A172 (cell line): ENCODE data around the gene SLC28A3. TPM values are rescaled to one million over a fixed set of nuclear protein-coding genes. Genes with fewer than 3 reads are reported as not detected.

Experiments used
- DNase-seq: peaks from one replicate; pipeline ENCODE4 v3.0.0-alpha.2; 2015; ENCODE audit warnings: low spot score
- total RNA-seq: library from RNA; depleted of rRNA; stranded (reverse); fragments of >200 nt; shearing (Covaris generic); gene quantifications from 2 replicates; pipeline ENCODE4 v1.2.3, GENCODE V29; 2014

SLC28A3 gene
- total RNA-seq, 1 experiment from 2014 or later, result 1.0 TPM

DNA sequence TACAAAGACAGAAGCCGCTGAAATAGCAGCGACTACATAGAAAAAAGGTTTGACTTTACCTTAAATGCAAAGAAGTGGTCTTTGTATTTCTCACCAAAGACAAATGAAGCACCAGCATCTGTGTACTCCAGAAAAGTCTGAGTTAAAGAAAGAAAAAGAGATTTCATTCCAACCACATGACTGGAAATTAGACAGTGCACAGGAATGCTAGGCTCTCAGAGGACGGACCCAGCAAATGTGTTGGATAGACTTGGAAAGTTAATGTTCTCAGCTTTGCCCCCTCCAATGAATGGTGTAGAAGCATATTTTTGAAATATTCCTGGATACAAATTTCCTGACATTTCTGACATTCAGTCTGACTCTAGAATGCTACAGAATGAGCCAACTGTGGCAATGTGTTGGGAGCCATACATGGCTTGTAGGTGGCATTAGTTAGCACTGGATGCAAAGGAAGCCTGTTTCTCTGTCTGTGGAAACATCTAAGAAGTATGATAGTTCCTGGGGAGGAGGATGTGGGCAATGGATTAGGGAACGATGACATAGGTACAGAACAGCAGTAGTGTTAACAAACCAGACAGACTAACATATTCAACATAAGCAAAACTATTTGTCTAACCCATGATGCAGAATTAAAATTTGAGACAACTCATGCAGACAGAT is 43.3 kb downstream of the SLC28A3 start:
- peak; percentile 49 for DNase-seq

DNA sequence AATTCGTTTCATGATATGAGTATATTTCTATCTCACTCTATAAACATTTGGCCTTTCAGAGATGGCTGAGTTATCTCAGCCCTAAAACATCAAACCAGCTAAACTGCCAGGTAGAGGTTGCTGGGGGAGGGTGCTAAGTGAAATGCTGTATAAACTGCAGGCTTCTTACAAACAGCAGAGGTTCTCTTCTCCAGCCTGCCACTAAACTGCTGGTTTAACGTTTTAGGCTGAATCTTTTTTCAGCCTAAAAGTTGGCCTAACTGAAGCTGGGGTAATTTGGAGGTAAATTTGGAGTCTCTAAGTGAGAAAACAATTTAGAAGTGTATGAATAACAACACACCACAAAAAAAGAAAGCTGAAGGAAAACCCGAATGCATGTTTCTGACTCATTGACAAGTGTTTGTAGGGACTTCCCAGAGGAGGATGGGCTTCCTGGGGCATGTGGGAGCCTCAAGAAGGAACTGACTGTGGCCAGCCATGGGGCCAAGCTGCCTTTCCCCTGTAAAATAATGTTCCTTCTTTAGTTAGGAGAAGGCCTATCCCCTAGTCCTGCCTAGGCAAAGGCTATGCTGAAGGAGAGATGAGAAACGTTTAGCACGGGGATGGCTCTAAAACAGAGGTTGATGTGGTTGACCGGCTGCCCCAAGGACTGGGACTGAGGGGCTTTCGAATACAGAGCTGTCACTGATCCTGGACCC is 44.3 kb downstream of the SLC28A3 start:
- DNase-seq, result peak; percentile 81

DNA sequence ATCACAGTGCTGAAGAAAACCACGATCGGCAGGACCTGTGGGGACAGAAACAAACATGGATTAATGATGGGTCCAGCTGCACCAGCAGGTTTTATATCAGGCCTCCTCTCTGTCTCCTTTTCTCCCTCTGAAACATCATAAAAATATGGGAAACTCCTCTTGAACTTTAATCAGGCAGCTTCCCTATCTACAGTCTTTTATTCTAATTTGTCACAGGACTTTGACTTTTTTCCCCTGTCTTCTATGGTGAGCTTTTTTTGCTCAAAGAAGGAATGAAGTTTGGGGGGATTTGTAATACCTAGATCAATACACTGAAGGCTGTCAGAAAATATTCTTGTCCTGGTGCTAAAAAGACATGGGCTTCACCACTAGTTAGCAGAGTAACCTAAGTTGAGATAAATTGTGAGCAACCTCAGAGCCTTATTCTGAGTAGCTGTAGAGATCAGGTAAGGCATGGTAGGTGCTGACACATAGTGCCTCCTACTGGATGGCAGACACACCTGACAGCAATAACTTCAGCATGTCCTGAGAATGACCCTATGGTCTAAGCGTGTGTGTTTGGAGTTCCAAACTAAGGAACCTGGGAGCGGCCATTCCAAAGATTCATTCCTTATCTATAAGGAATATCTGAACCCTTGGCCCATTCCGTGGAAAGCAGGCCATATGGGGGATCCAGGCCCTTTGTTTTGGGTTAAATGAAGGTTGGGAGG is 46.2 kb downstream of the SLC28A3 start:
- no peak for DNase-seq

DNA sequence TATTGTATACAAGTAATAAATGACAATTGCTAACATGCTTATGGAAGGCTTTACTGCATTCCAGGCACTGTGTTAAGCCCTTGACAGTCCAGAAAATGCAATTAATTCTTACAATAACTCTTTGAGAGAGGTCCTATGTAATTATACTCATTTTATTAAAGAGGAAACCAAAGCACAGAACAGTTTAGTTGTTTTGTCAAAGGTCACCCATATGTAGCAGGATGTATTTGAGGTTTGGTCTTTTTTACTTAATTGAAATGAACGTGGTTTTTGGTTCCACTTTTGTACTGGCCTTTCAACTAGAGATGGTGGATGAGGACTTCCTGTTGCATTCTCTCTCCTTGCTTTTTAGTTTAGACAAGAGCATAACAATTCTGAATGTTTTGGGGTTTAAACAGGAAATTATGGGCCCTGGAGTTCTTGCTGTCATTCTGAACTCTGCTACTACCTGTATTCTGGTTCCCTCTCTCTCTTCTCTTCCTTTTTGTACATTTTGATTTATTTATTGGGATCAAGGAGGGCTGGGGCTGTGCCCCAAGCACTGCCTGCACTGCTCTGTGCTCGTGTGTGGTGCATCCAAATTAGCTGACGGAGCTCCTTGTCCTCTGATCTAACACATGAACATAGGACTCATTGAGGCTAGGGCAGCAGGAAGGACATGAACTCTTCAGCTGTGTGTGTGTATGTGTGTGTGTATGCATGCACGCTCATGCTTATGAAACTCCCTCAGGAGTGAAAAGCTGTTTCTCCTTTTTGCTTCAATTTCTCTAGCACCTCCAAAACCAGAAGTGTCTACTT is 47.4 kb downstream of the SLC28A3 start:
- DNase-seq, result no peak

DNA sequence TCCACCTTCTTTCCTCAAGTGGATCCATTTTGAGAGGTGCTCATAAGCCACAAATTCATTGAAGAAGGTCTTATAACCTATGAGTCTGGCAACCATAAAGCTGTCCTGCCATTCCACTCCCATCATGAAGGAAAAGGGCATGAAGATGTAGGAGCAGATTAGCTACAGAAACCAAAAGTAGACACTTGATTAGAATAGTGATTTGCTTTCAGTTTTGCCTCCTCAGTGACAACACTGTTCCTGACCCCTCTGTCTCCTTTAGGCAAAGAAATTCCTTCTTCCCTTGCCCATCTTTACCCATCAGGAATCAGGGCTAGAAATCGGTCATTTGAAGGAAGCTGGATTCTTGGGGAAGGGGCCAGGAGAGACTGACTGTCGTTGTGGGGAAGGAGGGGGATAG is 55.2 kb downstream of the SLC28A3 start:
- no peak for DNase-seq

DNA sequence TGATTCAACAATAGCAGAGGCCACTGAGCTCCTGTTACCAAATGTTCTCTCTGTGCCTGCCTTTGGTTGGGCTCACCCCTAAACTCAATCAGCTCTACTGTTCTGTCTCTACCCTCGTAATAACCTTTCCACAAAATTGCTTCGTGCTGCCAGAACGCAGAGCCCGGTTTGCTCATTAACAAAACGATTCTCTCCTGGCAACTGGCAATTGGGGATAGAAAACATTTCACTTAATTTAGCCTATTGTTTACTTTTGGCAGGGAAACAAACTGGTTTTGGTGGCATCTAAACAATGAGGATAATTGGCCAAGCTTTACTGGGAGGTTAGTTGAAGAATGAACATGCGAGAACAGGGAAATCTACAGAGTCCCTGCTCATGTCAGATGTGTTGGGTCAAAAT is 56.6 kb downstream of the SLC28A3 start:
- DNase-seq, result no peak

DNA sequence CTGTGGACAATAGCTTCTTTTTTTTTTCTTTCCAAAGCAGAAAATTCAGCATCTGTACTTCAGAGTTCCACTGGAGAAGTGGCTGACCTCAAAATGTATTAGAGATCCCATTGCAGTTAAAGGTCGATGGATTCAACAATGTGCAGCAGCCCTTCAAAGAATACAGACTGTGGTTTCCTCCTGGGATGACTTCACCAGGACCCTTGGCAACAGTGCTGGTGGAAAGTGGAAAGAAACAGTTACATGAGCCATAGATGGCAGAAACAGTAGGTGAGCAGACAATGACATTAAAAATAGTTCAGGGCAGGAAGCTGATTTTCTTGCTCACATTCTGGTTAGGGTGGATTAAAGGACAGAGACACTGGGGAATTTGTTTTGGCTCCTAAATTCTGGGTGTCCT is 62.4 kb downstream of the SLC28A3 start:
- DNase-seq, result peak; percentile 27

DNA sequence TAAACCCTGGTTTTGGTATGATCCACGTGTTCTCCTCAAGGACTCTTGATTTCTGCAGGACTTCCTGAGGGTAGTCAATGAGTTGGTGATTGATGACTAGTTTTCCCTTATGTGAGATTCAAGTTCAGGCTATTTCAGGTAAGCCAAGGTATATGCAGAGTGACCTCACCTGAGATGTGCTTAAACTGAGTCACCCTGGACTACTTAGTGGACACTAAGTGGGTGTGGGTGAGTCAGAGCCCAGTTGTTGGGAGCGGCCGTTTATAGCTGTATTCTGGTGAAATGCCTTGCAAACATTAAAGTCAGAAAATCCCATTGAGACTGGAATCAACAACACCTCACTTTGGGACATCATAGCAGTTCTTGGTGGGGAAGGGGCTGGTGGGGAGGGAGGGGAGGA is 62.9 kb downstream of the SLC28A3 start:
- peak; percentile 42 for DNase-seq

DNA sequence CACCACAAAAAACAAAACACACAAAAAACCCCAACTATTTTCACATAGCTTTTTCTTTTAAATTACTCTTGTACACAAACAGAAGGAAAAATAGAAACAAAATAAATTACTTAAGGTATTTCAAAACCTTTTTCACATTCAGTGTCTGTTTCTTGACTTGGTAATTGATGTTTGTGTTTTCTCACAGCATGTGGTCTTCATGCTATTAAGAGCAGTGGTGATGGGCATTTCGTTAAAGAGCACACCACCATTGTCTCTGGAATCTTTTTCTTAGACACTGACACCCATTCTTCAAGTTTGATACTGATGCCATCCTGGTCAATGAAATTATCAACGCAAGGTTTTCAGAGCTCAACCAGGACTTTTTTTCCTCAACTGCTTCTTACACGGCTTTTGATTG is 63.8 kb downstream of the SLC28A3 start:
- no peak for DNase-seq

DNA sequence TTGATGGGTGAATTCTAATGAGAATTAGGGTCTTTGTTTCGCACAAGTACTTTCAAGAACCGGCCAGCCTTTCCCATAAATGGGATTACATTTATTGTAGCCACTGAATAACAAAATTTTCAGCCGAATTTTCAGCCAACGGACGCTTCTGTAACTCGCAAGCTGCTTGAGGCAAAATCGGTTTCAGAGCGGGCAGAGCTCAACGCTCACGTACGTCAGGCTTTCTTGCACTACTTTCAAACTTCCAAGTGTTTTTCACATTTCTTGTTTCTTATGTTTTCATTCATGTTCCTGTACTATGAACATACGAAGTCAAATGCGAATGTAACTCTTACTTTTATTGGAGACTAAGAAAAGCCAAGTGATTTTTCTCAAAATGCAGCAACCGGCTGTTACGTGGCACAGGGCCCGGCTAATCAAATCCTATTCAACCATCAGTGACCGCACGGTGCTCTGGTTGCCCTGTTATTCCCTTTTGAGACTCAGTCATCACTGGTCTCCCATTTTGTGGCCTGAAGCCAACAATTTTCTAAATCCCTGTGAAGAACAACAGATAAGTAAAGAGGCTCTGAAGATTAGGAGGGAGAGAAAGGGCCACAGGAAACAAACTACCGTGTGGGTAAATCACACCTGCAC is 68.5 kb downstream of the SLC28A3 start:
- no peak for DNase-seq

DNA sequence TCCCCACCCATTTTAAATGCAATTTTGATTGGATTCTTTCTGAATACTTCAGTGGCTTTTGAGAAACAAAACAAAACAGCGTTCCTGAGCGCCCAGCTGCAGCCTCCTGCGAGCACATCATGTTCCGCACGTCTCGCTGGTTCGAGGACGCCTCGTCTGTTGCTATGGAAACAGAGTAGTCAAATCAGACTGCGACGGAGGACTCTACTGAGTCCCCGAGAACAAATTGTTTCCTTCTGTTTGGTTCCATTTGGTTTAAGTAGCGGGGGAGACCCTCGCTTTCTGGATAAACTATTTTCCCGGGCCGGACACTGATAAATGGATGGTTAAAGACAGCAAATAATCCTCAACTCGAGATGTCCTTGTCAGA is 69.0 kb downstream of the SLC28A3 start:
- DNase-seq, result no peak

DNA sequence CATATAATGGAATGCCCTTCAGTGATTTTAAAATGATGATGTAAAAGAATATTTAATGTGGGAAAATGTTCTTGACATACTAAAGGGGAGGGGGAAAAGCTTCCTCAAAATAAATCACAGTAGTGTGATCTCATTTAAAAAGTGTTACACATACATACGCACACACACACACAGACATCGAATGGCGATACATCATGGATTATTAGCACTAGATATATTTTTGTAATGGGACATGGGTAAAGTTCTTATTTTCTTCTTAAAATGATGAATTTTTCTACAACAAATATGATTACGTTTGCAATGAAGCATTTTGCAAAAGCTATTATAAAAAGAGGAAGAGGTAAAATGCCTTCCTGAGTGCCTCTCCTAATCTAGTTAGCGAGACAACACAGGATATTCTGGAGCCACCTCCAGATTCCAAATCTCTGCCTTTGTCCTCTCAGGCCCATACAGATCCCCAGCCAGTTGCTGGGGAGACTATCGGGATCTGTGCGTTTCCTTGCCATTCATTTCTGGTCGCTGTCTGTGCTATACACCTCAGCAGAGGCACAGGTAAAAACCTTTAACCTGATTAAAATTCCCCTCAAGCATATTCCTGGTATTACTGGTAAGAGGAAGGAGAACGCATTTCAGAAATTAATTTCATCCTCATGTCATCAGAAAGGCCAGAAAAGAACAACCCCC is 69.6 kb downstream of the SLC28A3 start:
- no peak for DNase-seq

DNA sequence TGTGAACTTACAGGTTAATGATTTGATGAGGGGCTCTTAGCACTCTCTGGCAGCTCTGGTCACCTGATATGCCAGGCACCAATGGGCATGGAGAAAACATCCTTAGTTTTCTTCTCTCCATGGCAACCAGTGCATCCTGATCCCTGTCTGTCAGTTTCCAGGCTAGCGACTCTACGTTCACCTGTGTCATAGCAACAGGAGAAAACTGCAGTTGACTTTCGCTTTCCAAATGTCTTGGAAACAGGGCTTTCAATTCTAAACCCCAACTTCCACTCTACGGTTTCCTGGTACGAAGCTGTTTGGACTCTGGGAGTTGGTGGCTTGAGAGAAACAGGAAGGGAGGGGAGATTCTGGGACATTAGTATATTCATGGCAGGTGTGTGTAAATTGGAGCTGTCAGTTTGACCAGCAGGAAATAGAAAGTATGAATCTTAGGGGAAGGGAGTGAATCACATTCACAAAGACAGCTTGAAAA is 74.4 kb downstream of the SLC28A3 start:
- DNase-seq, result no peak

DNA sequence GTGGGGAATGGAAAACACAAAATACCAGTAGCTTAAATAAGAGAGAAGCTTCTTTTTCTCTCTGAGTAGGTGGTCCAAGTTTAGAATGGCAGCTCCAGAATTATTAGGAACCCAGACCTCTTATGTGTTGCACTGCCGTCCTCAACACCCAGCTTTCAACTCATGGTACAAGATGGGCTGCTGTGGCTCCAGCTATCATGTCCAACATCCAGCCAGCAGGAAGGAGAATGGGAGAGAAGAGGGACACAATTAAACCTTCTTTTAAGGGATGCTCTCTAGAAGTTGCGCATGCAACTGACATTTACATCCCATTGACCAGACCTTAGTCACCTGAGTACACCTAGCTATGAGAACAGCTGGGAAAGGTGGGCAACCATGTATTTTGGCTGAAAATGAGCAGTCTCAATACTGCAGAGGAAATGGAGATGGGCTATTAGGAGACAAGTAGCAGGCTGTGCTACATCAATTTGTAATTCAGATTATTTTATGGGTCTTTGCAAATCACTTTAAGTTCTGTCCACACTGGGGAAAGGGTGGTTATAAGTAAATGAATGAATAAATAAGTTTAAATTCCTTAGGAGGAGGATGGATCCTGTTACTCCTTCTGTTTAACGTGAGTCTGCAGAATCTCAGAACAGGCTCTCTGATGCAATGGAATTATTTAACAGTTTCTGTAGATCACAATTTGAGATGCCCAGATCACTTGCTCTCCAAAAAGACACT is 76.1 kb downstream of the SLC28A3 start:
- no peak for DNase-seq

DNA sequence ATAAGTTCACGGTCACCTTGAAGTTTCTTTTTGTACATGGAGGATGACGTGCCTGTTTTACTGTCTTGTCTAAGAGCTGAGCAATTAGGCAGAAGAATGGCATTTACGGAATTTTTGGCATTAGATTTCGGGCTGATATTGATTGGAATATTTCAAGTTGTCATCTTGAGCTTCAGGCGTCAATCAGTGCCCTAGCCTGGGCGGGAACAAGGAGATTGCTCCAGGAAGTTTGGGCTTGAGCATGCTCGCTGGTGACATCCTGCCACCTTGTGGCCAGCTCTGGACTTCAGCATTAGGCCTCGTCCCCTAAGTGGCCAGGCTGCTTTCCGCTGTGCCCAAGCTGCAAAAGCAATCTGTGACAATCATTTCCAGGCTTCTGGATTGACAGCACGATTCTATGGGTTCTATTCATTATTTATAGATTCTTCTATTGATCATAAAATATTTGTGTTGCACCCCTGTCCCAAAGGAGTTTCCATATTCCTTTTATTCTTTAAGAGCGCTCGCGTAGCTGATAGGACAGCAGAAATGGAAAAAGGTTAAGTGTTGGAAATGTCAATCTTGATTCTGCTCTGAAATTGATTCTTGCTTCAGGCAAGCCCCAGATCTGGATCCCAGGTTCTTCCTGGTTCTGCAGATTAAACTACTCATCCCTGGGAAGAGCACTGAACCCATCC is 79.3 kb downstream of the SLC28A3 start:
- DNase-seq, result peak; percentile 80

DNA sequence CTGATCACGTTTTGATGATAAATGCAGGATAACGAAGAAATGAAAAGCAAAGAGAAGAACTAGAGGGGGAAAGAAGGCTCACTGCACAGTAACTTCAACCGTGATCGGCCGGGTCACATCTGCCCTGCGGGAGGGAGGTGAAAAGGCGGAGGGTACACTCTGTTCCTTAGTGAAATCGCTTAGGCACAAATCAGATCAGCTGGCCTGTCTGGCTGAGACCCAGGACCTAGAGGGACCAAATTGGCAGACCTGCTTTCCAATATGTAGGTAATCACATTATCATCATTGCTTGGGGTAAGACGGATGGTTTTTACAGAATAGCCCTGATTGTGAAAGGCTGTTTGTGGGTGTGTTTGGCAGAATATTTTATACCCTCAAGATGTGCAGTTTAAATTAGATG is 82.2 kb downstream of the SLC28A3 start:
- DNase-seq, result no peak

DNA sequence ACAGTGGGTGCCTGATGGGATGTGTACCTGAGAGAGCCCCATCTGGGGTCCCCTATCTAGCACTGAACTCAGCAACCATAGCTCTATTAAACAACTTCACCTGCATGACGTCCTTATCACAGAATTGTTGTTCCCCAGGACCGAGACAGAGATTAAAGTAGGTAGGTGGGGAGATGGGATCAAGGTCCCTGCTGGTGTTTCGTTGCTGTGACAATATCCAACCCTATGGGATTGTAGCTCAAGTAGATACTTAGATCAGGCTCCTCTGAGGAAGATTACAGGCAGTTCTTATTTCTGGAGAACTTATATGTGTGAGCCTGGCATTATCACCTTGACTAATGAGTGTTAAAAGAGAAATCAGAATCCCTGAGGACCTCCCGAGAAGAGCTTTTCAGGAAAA is 84.9 kb downstream of the SLC28A3 start:
- DNase-seq, result no peak

DNA sequence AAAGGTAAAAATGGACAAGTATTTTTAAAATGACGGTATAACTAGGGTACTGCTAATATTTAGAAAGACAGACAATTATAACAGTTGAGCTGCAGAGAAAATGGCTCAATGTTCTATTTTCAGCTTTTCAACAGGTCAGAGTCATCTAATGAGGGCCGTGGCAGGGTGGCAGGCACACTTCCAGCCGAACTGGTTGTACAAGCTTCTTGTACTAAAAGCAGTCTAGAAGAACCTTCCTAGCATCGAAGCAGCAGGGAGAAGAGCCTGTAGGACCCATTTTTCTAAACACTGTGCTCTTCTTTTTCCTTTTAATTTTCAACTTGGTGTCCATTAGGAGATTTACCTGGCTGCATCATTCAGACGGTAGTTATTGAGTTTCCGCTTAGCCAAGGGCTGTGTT is 85.6 kb downstream of the SLC28A3 start:
- DNase-seq, result no peak

DNA sequence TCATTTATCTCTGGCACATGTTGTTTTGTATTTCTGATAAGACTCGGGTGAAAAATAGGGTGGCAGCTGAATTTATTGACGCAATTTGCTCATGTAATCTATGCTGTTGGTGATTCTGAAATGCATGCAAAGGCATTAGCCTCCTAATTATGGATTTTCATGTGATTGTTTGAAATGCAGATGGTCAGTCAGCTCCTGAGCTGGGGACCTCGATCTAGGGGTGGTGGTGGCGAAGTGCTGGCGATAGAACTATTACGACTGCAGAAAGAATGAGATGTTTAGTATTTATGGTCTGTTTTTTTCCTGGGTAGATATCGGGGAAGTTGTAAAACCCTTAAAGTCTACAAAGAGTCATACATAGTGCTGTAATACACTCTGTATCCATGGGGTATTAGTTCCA is 88.6 kb downstream of the SLC28A3 start:
- DNase-seq, result no peak

DNA sequence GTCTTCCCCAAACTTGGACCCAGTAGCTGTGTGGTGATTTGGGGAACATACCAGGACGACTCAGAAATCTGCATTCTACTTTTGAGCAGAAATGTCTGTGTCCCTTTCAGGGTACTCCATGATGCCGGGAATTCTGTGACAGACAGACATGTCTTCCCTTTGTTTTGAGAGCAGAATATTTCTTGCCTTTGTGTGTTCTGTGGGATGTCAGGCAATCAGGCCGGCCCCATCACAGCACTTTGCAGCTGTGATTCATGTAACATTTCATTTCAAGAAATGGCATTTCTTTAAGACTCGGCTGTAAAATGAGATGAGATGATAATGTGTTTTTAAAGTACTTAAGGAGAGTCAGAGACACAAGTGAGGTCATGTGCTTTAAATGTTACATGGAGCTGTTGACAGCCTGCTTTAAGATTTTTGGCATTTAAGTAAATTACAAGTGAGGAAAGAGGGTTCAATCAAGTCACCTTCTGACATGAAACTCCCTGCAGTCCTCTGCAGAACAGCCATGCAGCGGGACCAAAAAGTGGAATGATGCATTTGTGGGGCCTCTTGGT is 98.7 kb downstream of the SLC28A3 start:
- DNase-seq, result no peak
